ENCODE results near the gene ZBTB43. TPM values are rescaled to one million over a fixed set of nuclear protein-coding genes. Genes with fewer than 3 reads are reported as not detected.

The ZBTB43 gene
- polyA plus RNA-seq, 1 donor from 2014 or later, result 13.7 TPM

DNA sequence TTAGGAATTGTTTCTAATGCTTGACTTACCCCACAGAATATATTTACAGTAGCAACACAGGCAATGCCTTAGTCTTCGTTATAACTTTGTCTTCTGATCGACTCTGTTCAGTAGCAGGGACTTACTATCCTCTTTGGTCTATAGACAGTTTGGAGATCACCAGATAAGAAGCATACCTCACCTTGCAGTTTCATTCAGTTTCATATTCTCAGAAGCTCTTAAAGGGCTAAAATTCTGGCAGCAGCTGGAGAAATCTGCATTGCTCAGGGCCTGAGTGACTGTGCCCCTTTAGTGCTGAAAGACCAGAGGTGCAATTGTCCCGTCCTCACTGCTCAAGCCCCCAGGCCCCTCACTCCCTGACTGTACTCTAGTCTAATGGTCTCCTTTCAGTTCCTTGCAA, 26.0 kb downstream of the ZBTB43 start:
- Mint-ChIP-seq H3K36me3 (peaks cover 16% of the 10 kb centered on the region), H3K4me3 (no peak overlapping the region), H3K27me3 (no peaks in the 10 kb centered on the region)

DNA sequence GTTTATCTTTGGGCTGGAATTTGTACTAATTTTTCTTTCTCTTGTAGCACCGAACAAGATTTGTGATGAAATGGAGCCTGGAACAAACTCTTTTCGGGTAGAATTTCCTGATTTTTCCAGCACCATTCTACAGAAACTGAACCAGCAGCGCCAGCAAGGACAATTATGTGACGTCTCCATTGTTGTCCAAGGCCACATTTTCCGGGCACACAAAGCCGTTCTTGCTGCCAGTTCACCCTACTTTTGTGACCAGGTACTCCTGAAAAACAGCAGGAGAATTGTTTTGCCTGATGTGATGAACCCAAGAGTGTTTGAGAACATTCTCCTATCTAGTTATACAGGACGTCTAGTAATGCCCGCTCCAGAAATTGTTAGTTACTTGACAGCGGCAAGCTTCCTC, 27.6 kb downstream of the ZBTB43 start:
- Mint-ChIP-seq H3K36me3 (peaks cover 17% of the 10 kb centered on the region), H3K4me3 (no peak overlapping the region), H3K9me3 (no peaks in the 10 kb centered on the region), H3K27ac (peak overlapping the region in 1 of 3 donors; percentile 43), H3K27me3 (no peaks in the 10 kb centered on the region), H3K4me1 (peaks cover 23 to 26% (median 24%) of the 10 kb centered on the region in 3 donors)

More for the DNA sequence above, 26.0 kb downstream of the ZBTB43 start:
- peaks cover 21 to 28% (median 22%) of the 10 kb centered on the region in 3 donors for H3K4me1 Mint-ChIP-seq
- H3K27ac Mint-ChIP-seq, result no peak overlapping the region
- H3K9me3 Mint-ChIP-seq, result no peaks in the 10 kb centered on the region

DNA sequence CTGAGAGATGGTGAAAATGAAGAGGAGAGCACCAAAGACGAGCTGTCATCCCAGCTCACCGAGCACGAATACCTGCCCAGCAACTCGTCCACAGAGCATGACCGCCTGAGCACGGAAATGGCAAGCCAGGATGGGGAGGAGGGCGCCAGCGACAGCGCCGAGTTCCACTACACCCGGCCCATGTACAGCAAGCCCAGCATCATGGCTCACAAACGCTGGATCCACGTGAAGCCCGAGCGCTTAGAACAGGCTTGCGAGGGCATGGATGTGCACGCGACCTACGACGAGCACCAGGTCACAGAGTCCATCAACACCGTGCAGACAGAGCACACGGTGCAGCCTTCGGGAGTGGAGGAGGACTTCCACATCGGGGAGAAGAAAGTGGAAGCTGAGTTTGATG, 28.2 kb downstream of the ZBTB43 start:
- Mint-ChIP-seq H3K27me3 (no peaks in the 10 kb centered on the region), H3K9me3 (no peaks in the 10 kb centered on the region), H3K4me1 (peaks cover 28 to 30% (median 28%) of the 10 kb centered on the region in 3 donors), H3K4me3 (no peak overlapping the region), H3K36me3 (peaks cover 17% of the 10 kb centered on the region), H3K27ac (no peak overlapping the region)

DNA sequence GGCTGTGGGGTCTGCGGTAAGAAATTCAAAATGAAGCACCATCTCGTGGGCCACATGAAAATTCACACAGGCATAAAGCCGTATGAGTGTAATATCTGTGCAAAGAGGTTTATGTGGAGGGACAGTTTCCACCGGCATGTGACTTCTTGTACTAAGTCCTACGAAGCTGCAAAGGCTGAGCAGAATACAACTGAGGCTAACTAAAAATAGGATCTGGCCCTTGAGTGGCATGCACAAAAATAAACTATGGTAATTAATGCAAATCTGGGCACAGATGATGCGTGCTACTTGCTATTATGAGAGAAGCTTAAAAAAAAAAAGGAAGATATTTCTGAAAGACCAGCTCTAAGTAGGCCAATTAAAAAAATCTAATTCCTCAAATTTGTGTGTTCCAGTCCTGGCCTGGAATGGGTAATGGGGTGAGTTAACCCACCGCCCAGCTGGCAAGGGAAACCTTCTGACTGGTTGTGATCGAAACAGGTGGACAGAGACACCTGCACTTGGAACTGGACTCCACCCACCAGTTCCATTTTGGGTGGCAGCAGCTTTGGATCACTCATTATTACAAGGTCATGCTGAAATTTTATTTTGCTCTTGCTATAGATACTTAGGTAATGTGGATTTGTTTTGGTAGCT, 29.0 kb downstream of the ZBTB43 start:
- Mint-ChIP-seq H3K27me3 (no peaks in the 10 kb centered on the region), H3K9me3 (no peaks in the 10 kb centered on the region), H3K4me1 (peaks cover 28 to 32% (median 28%) of the 10 kb centered on the region in 3 donors), H3K4me3 (peak overlapping the region in 2 of 4 donors; percentile 58 to 66), H3K27ac (peak overlapping the region in 1 of 3 donors; percentile 15), H3K36me3 (peaks cover 17% of the 10 kb centered on the region)

DNA sequence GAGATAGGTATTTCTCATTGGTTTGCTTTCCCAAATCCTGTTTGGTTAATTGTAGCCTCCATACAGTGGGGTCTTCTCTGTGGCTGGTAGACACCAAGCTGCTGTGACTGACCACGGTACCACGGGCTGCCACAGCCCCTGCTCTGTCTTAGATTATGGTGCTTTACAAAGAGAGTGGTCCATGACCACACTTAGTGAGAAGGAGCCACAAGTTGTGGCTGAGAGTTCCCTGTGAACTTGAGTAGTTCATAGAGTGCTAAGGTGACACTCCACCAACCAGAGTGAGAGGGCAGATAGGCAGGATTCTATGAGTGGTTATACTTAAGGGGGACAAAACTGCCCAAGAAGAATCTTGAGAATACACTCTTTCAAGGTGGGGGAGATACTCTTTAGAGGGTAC, 29.8 kb downstream of the ZBTB43 start:
- Mint-ChIP-seq H3K4me3 (peak overlapping the region in 1 of 4 donors; percentile 55), H3K27me3 (no peaks in the 10 kb centered on the region), H3K36me3 (peaks cover 19% of the 10 kb centered on the region), H3K4me1 (peaks cover 27 to 36% (median 28%) of the 10 kb centered on the region in 3 donors), H3K27ac (peak overlapping the region in 1 of 3 donors; percentile 32), H3K9me3 (no peaks in the 10 kb centered on the region)

DNA sequence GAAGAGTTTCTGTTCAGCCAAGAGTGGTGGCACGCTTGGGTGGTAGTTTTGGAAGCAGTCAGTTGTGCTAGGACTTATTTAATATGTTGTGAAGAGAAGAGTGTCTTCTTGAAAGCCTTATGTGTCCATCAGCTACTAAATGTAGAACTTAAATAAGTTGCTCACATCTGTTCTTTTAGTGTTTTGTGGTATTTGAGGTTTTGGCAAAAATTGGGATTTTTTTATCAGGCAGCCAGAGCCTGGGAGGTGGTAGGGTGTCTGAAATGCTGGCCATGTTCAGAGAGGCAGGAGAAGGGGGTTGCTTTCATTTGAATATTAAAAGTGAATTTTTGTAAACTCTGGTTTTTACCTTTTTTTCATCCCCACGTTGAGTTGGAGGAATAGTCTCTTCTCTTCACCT, 31.4 kb downstream of the ZBTB43 start:
- Mint-ChIP-seq H3K27me3 (no peaks in the 10 kb centered on the region), H3K36me3 (peaks cover 19% of the 10 kb centered on the region), H3K27ac (no peak overlapping the region), H3K4me1 (peaks cover 27 to 38% (median 30%) of the 10 kb centered on the region in 3 donors), H3K4me3 (no peak overlapping the region), H3K9me3 (no peaks in the 10 kb centered on the region)

DNA sequence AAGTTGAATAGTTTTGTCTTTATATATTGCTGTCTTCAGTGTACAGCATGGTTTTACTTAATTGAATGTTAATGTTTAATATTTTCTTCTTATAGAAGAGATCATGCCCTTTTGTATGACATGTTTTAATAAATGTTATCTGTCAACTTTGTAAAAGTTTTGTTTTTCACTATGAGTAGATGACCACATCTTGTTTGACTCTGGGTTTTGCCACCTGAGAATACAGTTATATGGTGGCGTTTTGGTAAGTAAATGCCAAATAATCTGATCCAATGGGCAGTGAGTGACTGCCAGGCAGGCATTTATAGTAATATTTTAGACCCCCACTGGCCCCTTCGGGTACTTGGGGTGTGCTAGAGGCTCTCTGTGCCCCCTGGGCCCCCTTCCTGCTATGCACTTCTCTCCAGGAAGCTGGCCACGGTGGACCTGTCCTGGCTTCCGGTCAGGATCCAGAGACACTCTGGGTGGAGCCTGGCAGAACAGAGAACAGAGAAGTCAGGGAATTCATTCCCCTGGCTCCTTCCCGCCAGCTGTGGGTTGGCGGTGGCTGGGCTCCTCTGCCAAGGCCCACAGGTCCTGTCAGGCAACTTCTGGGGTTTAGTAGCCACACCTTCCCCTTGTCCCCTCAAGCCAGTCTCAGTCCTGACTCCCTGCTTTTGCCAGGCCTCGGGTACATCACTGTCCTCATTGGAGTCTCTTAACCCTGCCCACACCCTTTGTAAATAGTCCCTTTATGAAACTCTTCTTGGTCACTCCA, 33.4 kb downstream of the ZBTB43 start:
- Mint-ChIP-seq H3K9me3 (no peaks in the 10 kb centered on the region), H3K36me3 (peaks cover 10% of the 10 kb centered on the region), H3K27ac (peak overlapping the region in 1 of 3 donors; percentile 54), H3K4me1 (peaks cover 28 to 37% (median 30%) of the 10 kb centered on the region in 3 donors), H3K27me3 (no peaks in the 10 kb centered on the region), H3K4me3 (no peak overlapping the region)

DNA sequence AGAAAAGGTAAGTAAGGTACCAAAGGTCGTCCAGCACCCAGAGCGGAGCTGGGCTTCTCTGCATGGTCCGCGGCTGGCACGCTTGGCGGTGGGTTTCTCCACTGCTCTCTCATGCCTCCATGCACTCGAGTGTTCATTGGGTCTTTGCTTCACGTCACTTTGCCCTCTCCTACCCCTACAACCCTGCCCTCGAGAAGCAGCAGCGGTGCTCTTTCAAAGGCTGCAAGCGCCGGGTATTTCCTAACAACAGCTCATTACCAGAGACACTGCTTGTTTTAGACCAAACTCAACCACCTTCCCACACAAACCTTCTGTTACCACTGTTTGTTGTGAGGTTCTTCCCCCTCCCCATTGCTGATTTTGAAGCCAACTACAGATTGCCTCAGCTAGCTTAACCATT, 34.1 kb downstream of the ZBTB43 start:
- H3K4me3 Mint-ChIP-seq, result peak overlapping the region in 1 of 4 donors; percentile 26
- H3K4me1 Mint-ChIP-seq, result peaks cover 23 to 35% (median 27%) of the 10 kb centered on the region in 3 donors
- peaks cover 8% of the 10 kb centered on the region for H3K36me3 Mint-ChIP-seq
- H3K27ac Mint-ChIP-seq, result peak overlapping the region in 2 of 3 donors; percentile 6 to 54
- no peaks in the 10 kb centered on the region for H3K9me3 Mint-ChIP-seq
- H3K27me3 Mint-ChIP-seq, result no peaks in the 10 kb centered on the region

DNA sequence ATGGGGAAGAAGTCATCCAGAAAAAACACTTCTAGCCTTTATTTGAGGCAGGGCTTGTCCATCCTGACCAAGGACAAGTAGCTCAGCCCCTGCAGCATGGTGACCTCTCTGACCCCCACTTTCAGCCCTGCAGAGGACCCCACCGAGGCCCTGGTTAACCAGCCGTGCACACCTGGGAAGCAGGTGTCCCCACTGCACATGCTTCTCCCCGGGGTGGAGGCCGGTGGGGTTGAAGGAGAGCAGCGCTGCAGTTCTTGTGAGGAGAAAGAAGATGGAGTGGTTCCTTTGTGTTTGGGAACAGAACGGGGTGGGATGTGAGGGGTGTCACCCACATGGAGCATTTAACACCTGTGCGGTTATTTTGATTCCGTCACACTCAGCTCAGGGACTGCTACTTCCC, 34.5 kb downstream of the ZBTB43 start:
- peaks cover 21 to 32% (median 23%) of the 10 kb centered on the region in 3 donors for H3K4me1 Mint-ChIP-seq
- H3K36me3 Mint-ChIP-seq, result peaks cover 8% of the 10 kb centered on the region
- peak overlapping the region in 1 of 3 donors; percentile 6 for H3K27ac Mint-ChIP-seq
- H3K27me3 Mint-ChIP-seq, result no peaks in the 10 kb centered on the region
- H3K4me3 Mint-ChIP-seq, result peak overlapping the region in 1 of 4 donors; percentile 74
- no peaks in the 10 kb centered on the region for H3K9me3 Mint-ChIP-seq

DNA sequence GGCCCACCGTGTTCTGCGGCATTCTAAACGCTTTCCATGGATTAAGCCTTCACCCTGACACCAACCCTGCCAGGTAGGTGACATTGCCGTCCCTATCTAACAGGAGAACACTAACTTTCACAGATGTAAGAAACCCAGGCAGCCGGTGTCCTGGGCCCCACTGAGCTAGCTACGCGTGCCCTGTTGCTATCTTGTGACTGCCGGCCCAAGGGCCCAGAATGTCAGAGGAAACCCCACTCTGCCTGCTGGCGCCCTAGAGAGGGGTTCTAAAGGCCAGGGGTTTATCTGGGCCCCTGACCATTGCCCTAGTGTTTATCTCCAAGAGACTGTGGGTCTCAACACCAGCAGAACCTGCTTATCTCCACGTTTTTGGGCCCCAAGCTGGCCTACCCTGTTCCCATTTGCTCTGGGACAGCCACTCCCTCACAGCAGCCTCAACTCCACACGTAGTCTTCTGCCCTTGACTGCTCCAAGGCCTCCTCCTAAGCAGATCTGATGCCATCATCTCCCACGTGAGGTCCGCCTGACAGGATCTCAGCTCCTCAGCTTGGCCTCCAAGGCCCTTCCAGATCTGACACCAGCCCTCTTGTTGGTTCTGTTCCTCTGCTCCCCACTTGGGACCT, 37.5 kb downstream of the ZBTB43 start:
- peaks cover 8 to 22% (median 16%) of the 10 kb centered on the region in 3 donors for H3K4me1 Mint-ChIP-seq
- H3K27ac Mint-ChIP-seq, result peak overlapping the region in 2 of 3 donors; percentile 59 to 80
- H3K27me3 Mint-ChIP-seq, result no peaks in the 10 kb centered on the region
- no peak overlapping the region for H3K4me3 Mint-ChIP-seq
- peaks cover 2% of the 10 kb centered on the region for H3K36me3 Mint-ChIP-seq
- H3K9me3 Mint-ChIP-seq, result no peaks in the 10 kb centered on the region

DNA sequence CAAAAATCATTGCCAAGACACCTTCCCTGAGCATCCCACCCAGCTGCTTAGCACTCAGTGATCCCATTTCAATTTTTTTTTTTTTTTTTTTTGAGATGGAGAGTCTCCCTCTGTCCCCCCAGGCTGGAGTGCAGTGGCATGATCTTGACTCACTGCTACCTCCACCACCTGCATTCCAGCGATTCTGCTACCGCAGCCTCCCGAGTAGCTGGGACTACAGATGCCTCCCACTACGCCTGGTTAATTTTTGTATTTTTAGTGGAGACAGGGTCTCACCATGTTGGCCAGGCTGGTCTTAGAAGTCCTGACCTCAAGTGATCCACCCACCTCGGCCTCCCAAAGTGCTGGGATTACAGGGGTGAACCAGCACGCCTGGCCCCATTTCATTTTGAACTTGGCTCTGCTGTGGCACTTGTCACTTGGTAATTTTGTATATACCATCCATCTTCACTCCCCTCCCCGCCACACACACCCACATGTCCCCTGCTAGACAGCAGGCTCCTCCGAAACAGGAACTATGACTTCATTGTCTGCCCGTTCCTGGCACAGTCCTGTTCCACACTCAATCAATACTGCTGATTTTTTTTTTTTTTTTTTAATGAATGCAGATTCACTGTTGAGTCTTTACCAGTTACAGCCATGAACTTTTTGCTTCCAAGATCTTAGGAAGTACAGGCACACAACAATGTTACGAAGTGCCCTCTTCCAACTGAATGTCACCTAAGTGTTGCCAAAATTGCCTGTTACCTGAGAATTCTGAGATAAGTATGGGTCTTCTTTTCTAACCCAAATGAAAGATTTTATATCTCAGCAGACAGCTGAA, 38.3 kb downstream of the ZBTB43 start:
- Mint-ChIP-seq H3K4me1 (peaks cover 3 to 17% (median 12%) of the 10 kb centered on the region in 3 donors), H3K4me3 (no peak overlapping the region), H3K27ac (peak overlapping the region in 1 of 3 donors; percentile 80), H3K27me3 (no peaks in the 10 kb centered on the region), H3K36me3 (peaks cover 2% of the 10 kb centered on the region), H3K9me3 (no peaks in the 10 kb centered on the region)

DNA sequence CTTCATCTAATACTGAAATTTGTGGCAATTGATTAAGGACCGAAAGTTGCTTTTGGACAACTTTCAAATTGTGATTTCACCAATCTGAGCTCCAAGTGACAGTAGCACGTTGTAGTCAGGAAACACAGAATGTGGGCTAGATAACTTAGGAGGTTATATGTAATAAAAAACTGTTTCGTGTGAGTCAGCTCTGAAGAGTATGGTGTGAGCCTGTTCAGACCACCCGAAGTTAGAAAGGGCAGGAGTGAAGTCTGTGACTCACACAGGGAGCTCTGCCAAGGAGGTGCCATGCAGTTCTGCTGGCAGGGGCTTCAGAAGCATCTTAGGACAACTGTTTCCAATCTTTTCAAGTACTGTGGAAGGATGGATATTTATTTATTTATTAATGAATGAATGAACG, 39.2 kb downstream of the ZBTB43 start:
- no peak overlapping the region for H3K27ac Mint-ChIP-seq
- H3K4me3 Mint-ChIP-seq, result no peak overlapping the region
- no peaks in the 10 kb centered on the region for H3K27me3 Mint-ChIP-seq

DNA sequence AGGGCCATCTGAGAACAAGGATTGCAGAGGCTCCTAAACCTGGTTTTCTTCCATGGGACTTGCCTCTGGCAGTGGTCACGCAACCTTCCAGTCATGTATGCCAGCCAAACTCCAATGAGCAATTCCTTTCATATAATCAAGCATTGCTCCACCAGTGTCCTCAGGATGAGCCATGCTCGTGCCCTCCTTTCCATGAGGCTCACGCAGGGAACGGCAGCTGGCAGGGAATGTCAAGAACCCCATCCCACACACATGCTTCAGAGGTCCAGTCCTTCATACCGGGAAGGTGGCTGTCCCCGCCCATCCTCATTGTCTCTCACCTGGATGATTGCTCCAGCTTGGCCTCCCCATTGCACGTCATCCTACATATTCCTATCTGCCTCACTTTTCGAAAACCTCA, 42.2 kb downstream of the ZBTB43 start:
- peaks cover 3 to 6% (median 5%) of the 10 kb centered on the region in 3 donors for H3K4me1 Mint-ChIP-seq
- no peak overlapping the region for H3K4me3 Mint-ChIP-seq
- H3K27ac Mint-ChIP-seq, result no peak overlapping the region
- peaks cover 11% of the 10 kb centered on the region for H3K27me3 Mint-ChIP-seq
- H3K36me3 Mint-ChIP-seq, result peaks cover 2% of the 10 kb centered on the region
- H3K9me3 Mint-ChIP-seq, result no peaks in the 10 kb centered on the region

More for the DNA sequence above, 39.2 kb downstream of the ZBTB43 start:
- Mint-ChIP-seq H3K4me1 (peaks cover 3 to 12% (median 11%) of the 10 kb centered on the region in 3 donors), H3K9me3 (no peaks in the 10 kb centered on the region), H3K36me3 (no peaks in the 10 kb centered on the region)

DNA sequence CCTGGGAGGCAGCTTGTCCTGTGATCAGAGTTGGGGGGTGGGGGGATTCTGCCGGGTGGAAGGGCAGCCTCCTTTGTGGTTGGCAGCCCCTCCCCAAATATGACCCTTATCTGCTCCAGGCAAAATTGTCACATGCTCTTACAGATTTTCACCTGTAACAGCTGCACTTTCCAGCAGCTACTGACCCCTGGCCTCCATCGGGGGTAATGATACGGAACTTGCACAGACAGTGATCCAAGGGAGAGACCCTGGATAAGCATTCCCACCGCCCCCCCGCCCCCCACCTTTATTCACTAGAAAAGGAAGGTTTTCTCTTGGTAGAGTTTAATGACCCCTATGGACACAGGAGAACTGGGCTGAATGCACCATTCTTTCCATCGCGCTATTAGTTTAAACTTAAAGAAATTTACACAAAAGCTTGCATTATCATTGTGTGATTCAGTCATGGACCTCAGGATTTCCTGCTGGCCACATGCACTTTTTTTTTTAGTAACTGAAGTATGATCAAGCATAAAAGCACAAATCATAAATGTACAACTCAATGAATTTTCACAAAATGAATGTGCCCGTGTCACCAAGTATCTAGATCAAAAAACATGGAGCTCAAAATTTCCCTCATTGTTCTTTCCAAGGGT, 44.9 kb downstream of the ZBTB43 start:
- Mint-ChIP-seq H3K27ac (no peak overlapping the region), H3K36me3 (peaks cover 2% of the 10 kb centered on the region), H3K9me3 (no peaks in the 10 kb centered on the region), H3K4me3 (no peak overlapping the region), H3K27me3 (peaks cover 16% of the 10 kb centered on the region), H3K4me1 (no peaks in the 10 kb centered on the region)

All from IgD-negative memory B cell (primary cell).